Endothelial cell of umbilical vein (primary cell): Measurements from ENCODE around the gene AMIGO2. TPM values are rescaled to one million over a fixed set of nuclear protein-coding genes. Genes with fewer than 3 reads are reported as not detected.

Experiments used
- BruUV-seq: library from RNA; stranded (reverse); fragments of 400-500 nt; replicated peaks from 2 replicates; lab custom pipeline; 2021; lab: Mats Ljungman, UMichigan
- CTCF ChIA-PET: fragments of 300-600, 350-600 bp; sonication (Branson Sonifier 250); formaldehyde crosslinking; loops from one replicate; lab custom pipeline; 2021; ENCODE audit warnings: antibody characterized with exemption, inconsistent platforms; lab: Charles Lee
- POLR2A ChIA-PET: fragments of 300-600, 350-600 bp; sonication (Branson Sonifier 250); formaldehyde crosslinking; loops from one replicate; lab custom pipeline; 2021; ENCODE audit warnings: antibody characterized with exemption, inconsistent platforms; lab: Charles Lee
- DNase-seq: peaks from one replicate; pipeline ENCODE4 v3.0.0-alpha.2; 2011; ENCODE audit warnings: low read depth, low spot score
- FAIRE-seq: peaks from 2 replicates; lab custom pipeline; 2011; peaks lifted over from hg19 to GRCh38; lab: Jason Lieb, UNC
- H2AFZ ChIP-seq: 2 replicates; pipeline ENCODE4 v1.6.0; 2012; ENCODE audit warnings: low read depth, low read length, control low read depth, inconsistent platforms
- H3K27ac ChIP-seq: 2 replicates; pipeline ENCODE4 v1.5.1; 2011; ENCODE audit warnings: low read depth, mild to moderate bottlenecking, control low read depth, low read length, moderate library complexity; ENCODE audit not compliant: insufficient read depth
- H3K27me3 ChIP-seq, 2 experiments: 2 replicates each; pipeline versions ENCODE4 v1.6.0 to v1.6.1; 2011; ENCODE audit warnings: low read length in 2 of 2, mixed read lengths in 1 of 2; ENCODE audit not compliant: control insufficient read depth in 2 of 2, insufficient read depth in 2 of 2
- H3K36me3 ChIP-seq, 2 experiments: 2 replicates in 1 of 2; 3 replicates in 1 of 2; pipeline ENCODE4 v1.5.1; 2011; ENCODE audit warnings: low read length in 2 of 2, mild to moderate bottlenecking in 1 of 2, moderate library complexity in 1 of 2; ENCODE audit not compliant: control insufficient read depth in 2 of 2, insufficient read depth in 2 of 2; ENCODE audit errors: extremely low read depth in 1 of 2
- H3K4me1 ChIP-seq: 3 replicates; pipeline ENCODE4 v1.5.1; 2011; ENCODE audit warnings: mild to moderate bottlenecking, low read length; ENCODE audit not compliant: control insufficient read depth, insufficient read depth; ENCODE audit errors: extremely low read depth
- H3K4me2 ChIP-seq: 2 replicates; pipeline ENCODE4 v1.6.1; 2011; ENCODE audit warnings: low read length, control low read depth, mixed read lengths; ENCODE audit not compliant: insufficient read depth
- H3K4me3 ChIP-seq, 3 experiments: fragments of 200-600 bp in 1 of 3; sonication (generic), shearing (Covaris generic) in 1 of 3; replicated peaks in 1 of 3; 2 replicates each; pipeline ENCODE4 v1.5.1; 2011 to 2016; ENCODE audit warnings: control low read depth in 3 of 3, low read length in 3 of 3, mild to moderate bottlenecking in 2 of 3, inconsistent platforms in 1 of 3, low read depth in 1 of 3, moderate library complexity in 1 of 3; ENCODE audit not compliant: insufficient read depth in 1 of 3
- H3K79me2 ChIP-seq: 2 replicates; pipeline ENCODE4 v1.6.0; 2012; ENCODE audit warnings: low read length, inconsistent platforms; ENCODE audit not compliant: control insufficient read depth, insufficient read depth
- H3K9ac ChIP-seq: replicated peaks from 2 replicates; pipeline ENCODE3; 2011; ENCODE audit warnings: low read length, control low read depth; ENCODE audit not compliant: insufficient read depth; ENCODE audit errors: extremely low read depth
- H3K9me1 ChIP-seq: replicated peaks from 3 replicates; pipeline ENCODE4 v1.6.0; 2011; ENCODE audit warnings: mild to moderate bottlenecking, low read length; ENCODE audit not compliant: control insufficient read depth, insufficient read depth; ENCODE audit errors: extremely low read depth
- H3K9me3 ChIP-seq: replicated peaks from 2 replicates; pipeline ENCODE4 v1.5.1; 2012; ENCODE audit warnings: low read length, inconsistent platforms; ENCODE audit not compliant: control insufficient read depth, insufficient read depth
- H4K20me1 ChIP-seq: replicated peaks from 2 replicates; pipeline ENCODE3; 2011; ENCODE audit warnings: mild to moderate bottlenecking, low read length; ENCODE audit not compliant: control insufficient read depth, insufficient read depth; ENCODE audit errors: extremely low read depth
- EZH2 ChIP-seq: IDR thresholded peaks from 2 replicates; pipeline ENCODE4 v1.6.1; 2012; ENCODE audit warnings: borderline replicate concordance, low read depth, mild to moderate bottlenecking, moderate library complexity, low read length, inconsistent platforms; ENCODE audit not compliant: severe bottlenecking
- FOS ChIP-seq: IDR thresholded peaks from 2 replicates; pipeline ENCODE4 v1.6.1; 2011; ENCODE audit warnings: mild to moderate bottlenecking, low read length, moderate library complexity, borderline replicate concordance; ENCODE audit not compliant: insufficient read depth
- GATA2 ChIP-seq: IDR thresholded peaks from 2 replicates; pipeline ENCODE4 v1.7.0; 2011; ENCODE audit warnings: low read depth, mild to moderate bottlenecking, moderate library complexity, mixed read lengths, low read length; ENCODE audit not compliant: insufficient read length, insufficient read depth
- JUN ChIP-seq: IDR thresholded peaks from 2 replicates; pipeline ENCODE4 v1.6.1; 2011; ENCODE audit warnings: borderline replicate concordance, low read depth; ENCODE audit not compliant: insufficient read length, insufficient read depth
- MYC ChIP-seq: IDR thresholded peaks from one replicate; pipeline ENCODE4 v1.6.1; 2011; ENCODE audit warnings: mild to moderate bottlenecking, low read depth, low read length
- POLR2A ChIP-seq: IDR thresholded peaks from 2 replicates; pipeline ENCODE4 v1.6.1; 2012; ENCODE audit warnings: low read depth, mild to moderate bottlenecking, control low read depth, low read length
- POLR2AphosphoS5 ChIP-seq: IDR thresholded peaks from 2 replicates; pipeline ENCODE4 v1.6.1; 2012; ENCODE audit warnings: low read depth, mild to moderate bottlenecking, control low read depth, low read length, moderate library complexity; ENCODE audit not compliant: insufficient read depth
- dilution Hi-C: fragments of 300-500 bp; cut with MboI; formaldehyde crosslinking; loops from one replicate; pipeline ENCODE4 v1.15.0; 2019; ENCODE audit warnings: low sequenced_read_pairs; ENCODE audit not compliant: extremely low pct_ligation_motif_present
- intact Hi-C: fragments of 100-400 bp; cut with micrococcal nuclease; formaldehyde crosslinking; loops from one replicate; pipeline ENCODE4 v1.10.0; 2022
- polyA plus RNA-seq, 4 experiments: library from polyadenylated mRNA; depleted of rRNA in 3 of 4; stranded (reverse) in 3 of 4; unstranded in 1 of 4; fragments of >200 nt; gene quantifications; 2 replicates each; pipeline versions ENCODE4 v1.2.1 to v1.2.3, GENCODE V29; 2011 to 2012; ENCODE audit warnings: missing spikeins in 1 of 4
- total RNA-seq: library from RNA; stranded (reverse); gene quantifications from 2 replicates; pipeline ENCODE4 v1.2.3, GENCODE V29; 2021
- TF ChIP-seq, protein P1 (sequence below), 2 donors: IDR thresholded peaks; 1 replicate in 1 of 2; 2 replicates in 1 of 2; pipeline ENCODE4 v1.5.1; 2011; ENCODE audit warnings: low read length in 2 of 2, mild to moderate bottlenecking in 2 of 2, moderate library complexity in 2 of 2, control low read depth in 1 of 2, inconsistent platforms in 1 of 2, low read depth in 1 of 2; ENCODE audit not compliant: insufficient read depth in 1 of 2; ENCODE audit errors: extremely low read depth in 1 of 2
- TF ChIP-seq, protein P2 (sequence below): IDR thresholded peaks from 2 replicates; pipeline ENCODE4 v1.6.1; 2011; ENCODE audit not compliant: insufficient read depth, insufficient read length

Gene AMIGO2
- total and polyA plus RNA-seq, 2 donors (not counting 3 experiments of a cell fraction or from before 2014, with no cell fraction given) = 5.4 to 7.5 TPM

DNA sequence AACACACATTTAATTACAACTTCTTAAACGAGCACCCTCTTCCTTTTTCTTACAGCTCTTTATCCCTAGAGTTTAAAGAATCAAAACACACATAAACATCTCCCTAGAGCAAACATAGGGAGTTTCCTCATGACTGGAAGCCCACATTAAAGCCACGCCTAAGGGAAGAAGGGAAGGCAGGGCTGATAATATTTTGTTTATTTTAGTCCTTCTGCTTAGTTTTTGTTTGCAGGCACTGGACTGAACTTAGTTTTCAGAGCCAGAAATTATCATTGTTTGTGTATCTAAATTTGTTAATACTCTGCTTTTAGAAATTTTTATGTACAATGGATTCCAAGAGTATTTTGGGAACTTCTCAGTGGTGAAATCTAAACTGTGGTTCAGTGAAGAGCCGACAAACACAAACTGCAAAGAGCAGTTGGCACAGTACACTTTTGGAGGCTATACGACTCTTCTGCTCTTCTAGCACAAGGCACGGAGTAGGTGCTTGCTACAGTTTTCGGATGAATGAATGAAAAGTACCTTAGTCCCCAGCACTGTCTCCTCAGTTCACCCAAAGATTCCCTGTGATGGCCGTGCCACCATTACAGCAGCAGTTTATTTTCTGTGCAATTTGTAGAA is 17.6 kb upstream of the AMIGO2 start:
- Histone ChIP-seq H3K4me2 (no peak overlapping the region), H3K79me2 (no peaks in the 10 kb centered on the region), H3K27ac (no peak overlapping the region), H3K27me3 (no peaks in the 10 kb centered on the region), H3K9ac (no peak overlapping the region), H2AFZ (no peak overlapping the region), H4K20me1 (no peaks in the 10 kb centered on the region), H3K4me1 (peaks cover 13% of the 10 kb centered on the region), H3K9me3 (no peaks in the 10 kb centered on the region), H3K4me3 (no peak overlapping the region), H3K9me1 (no peaks in the 10 kb centered on the region), H3K36me3 (no peaks in the 10 kb centered on the region)
- BruUV-seq = no TSS peak
- CTCF ChIA-PET = interaction anchor here (1.1 to 1.2 kb wide), 2 partner anchors 13 to 65 kb away, joined by 3 to 4 read pairs; no protein-coding TSS in a partner anchor
- FAIRE-seq (no peak), DNase-seq (no peak)
- dilution Hi-C loops = no loop called here
- TF ChIP-seq POLR2AphosphoS5 (no peak), JUN (no peak), EZH2 (no peak), FOS (no peak), MYC (no peak), POLR2A (no peak), GATA2 (no peak)
- TF ChIP-seq, protein P1, sequence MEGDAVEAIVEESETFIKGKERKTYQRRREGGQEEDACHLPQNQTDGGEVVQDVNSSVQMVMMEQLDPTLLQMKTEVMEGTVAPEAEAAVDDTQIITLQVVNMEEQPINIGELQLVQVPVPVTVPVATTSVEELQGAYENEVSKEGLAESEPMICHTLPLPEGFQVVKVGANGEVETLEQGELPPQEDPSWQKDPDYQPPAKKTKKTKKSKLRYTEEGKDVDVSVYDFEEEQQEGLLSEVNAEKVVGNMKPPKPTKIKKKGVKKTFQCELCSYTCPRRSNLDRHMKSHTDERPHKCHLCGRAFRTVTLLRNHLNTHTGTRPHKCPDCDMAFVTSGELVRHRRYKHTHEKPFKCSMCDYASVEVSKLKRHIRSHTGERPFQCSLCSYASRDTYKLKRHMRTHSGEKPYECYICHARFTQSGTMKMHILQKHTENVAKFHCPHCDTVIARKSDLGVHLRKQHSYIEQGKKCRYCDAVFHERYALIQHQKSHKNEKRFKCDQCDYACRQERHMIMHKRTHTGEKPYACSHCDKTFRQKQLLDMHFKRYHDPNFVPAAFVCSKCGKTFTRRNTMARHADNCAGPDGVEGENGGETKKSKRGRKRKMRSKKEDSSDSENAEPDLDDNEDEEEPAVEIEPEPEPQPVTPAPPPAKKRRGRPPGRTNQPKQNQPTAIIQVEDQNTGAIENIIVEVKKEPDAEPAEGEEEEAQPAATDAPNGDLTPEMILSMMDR (IDR thresholded peaks at IDR 0.05; ENCODE audit: extremely low read depth in 1 of 2, insufficient read depth in 1 of 2, low read depth in 1 of 2, low read length in 2 of 2) = no peak
- TF ChIP-seq, protein P2, sequence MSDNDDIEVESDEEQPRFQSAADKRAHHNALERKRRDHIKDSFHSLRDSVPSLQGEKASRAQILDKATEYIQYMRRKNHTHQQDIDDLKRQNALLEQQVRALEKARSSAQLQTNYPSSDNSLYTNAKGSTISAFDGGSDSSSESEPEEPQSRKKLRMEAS = no peak
- intact Hi-C loops = no loop called here
- POLR2A ChIA-PET = no interaction called here
